Measurements from ENCODE around the gene CACNG3.
"Not testable (repeated sequence)": the region's sequence is repeated elsewhere in the genome, so short reads cannot be mapped to it uniquely, and the experiment has no call there.

CACNG3 gene

GRCh38 chr16:24281466-24281865 is 25.3 kb downstream of the CACNG3 start:
- DNase-seq = no peak

GRCh38 chr16:24282141-24282540 is 26.0 kb downstream of the CACNG3 start:
- no peak for DNase-seq

- no peak for DNase-seq
These were observed 30.7 kb downstream of the CACNG3 start for GRCh38 chr16:24286741-24287405.

GRCh38 chr16:24288516-24288915 is 32.4 kb downstream of the CACNG3 start:
- no peak for DNase-seq

GRCh38 chr16:24289166-24289700 is 33.1 kb downstream of the CACNG3 start:
- no peak for DNase-seq

- no peak for DNase-seq
These were observed 35.8 kb downstream of the CACNG3 start for GRCh38 chr16:24291932-24292331.

- no peak for DNase-seq
These were observed 38.0 kb downstream of the CACNG3 start for GRCh38 chr16:24294131-24294530.

GRCh38 chr16:24297375-24297774 is 41.2 kb downstream of the CACNG3 start:
- DNase-seq = no peak

GRCh38 chr16:24298548-24299167 is 42.5 kb downstream of the CACNG3 start:
- no peak for DNase-seq

GRCh38 chr16:24300750-24301149 is 44.6 kb downstream of the CACNG3 start:
- DNase-seq = not testable (repeated sequence)

GRCh38 chr16:24302636-24303035 is 46.5 kb downstream of the CACNG3 start:
- DNase-seq = no peak

- DNase-seq = no peak
These were observed 52.1 kb downstream of the CACNG3 start for GRCh38 chr16:24308200-24308599.

- no peak for DNase-seq
These were observed 53.4 kb downstream of the CACNG3 start for GRCh38 chr16:24309258-24310142.

GRCh38 chr16:24315343-24315742 is 59.2 kb downstream of the CACNG3 start:
- no peak for DNase-seq

- no peak for DNase-seq
These were observed 62.5 kb downstream of the CACNG3 start for GRCh38 chr16:24318680-24319079.

GRCh38 chr16:24319126-24319814 is 63.1 kb downstream of the CACNG3 start:
- no peak for DNase-seq

GRCh38 chr16:24322106-24322505 is 66.0 kb downstream of the CACNG3 start:
- no peak for DNase-seq

- DNase-seq = no peak
These were observed 68.3 kb downstream of the CACNG3 start for GRCh38 chr16:24324421-24324820.

GRCh38 chr16:24328835-24329452 is 72.8 kb downstream of the CACNG3 start:
- no peak for DNase-seq

- no peak for DNase-seq
These were observed 76.0 kb downstream of the CACNG3 start for GRCh38 chr16:24332178-24332577.

- DNase-seq = no peak
These were observed 76.5 kb downstream of the CACNG3 start for GRCh38 chr16:24332582-24333090.

GRCh38 chr16:24336491-24336890 is 80.4 kb downstream of the CACNG3 start:
- no peak for DNase-seq

Measured in NCI-H524 treated with DMSO at 0.1 percent for 48 hours (cell line).